HepG2 (cell line): ENCODE data around the gene KIAA0930. TPM values are rescaled to one million over a fixed set of nuclear protein-coding genes. Genes with fewer than 3 reads are reported as not detected.

Experiments used
- GABPA ChIP-seq, 2 experiments: IDR thresholded peaks; 2 replicates each; pipeline ENCODE4 v1.6.1; 2011 to 2016; ENCODE audit warnings: low read depth in 2 of 2, low read length in 1 of 2, missing biosample characterization in 1 of 2, missing genetic modification characterization in 1 of 2
- HDAC2 ChIP-seq: sonication (generic); formaldehyde crosslinking; IDR thresholded peaks from 2 replicates; pipeline ENCODE4 v1.4.0; 2020; ENCODE audit warnings: missing genetic modification reagents
- IKZF1 ChIP-seq: fragments of 450-650 bp; IDR thresholded peaks from 2 replicates; pipeline ENCODE4 v1.7.1; 2016
- KLF12 ChIP-seq: sonication (generic); formaldehyde crosslinking; IDR thresholded peaks from 2 replicates; pipeline ENCODE4 v1.4.0; 2020; ENCODE audit warnings: missing genetic modification reagents, borderline replicate concordance
- LCORL ChIP-seq, 2 experiments: fragments of 450-650 bp in 1 of 2; sonication (generic) in 1 of 2; formaldehyde crosslinking in 1 of 2; IDR thresholded peaks; 2 replicates each; pipeline versions ENCODE4 v1.5.0 to v1.6.1; 2017 to 2020; ENCODE audit warnings: antibody characterized with exemption in 1 of 2, missing genetic modification reagents in 1 of 2
- REPIN1 ChIP-seq: sonication (generic); formaldehyde crosslinking; IDR thresholded peaks from 2 replicates; pipeline ENCODE4 v1.8.0; 2022; ENCODE audit warnings: missing genetic modification reagents, low read depth, mild to moderate bottlenecking, borderline replicate concordance
- SATB2 ChIP-seq: sonication (generic); formaldehyde crosslinking; IDR thresholded peaks from 2 replicates; pipeline ENCODE4 v1.5.0; 2020; ENCODE audit warnings: missing genetic modification reagents
- ZMAT3 ChIP-seq: sonication (generic); formaldehyde crosslinking; conservative IDR thresholded peaks from 2 replicates; pipeline ENCODE4 v1.7.0; 2021; ENCODE audit warnings: missing genetic modification reagents
- ZMYM2 ChIP-seq: sonication (generic); formaldehyde crosslinking; IDR thresholded peaks from 2 replicates; pipeline ENCODE4 v1.8.0; 2022; ENCODE audit warnings: mild to moderate bottlenecking, missing genetic modification reagents
- ZNF225 ChIP-seq: sonication (generic); formaldehyde crosslinking; IDR thresholded peaks from 2 replicates; pipeline ENCODE4 v1.4.0; 2020; ENCODE audit warnings: mild to moderate bottlenecking, missing genetic modification reagents
- polyA plus RNA-seq, 8 experiments: library from polyadenylated mRNA; depleted of rRNA in 3 of 8; stranded (reverse) in 7 of 8; unstranded in 1 of 8; fragments of >200 nt; fragmentation: Illumina TruSeq in 4 of 8; extraction: Trizol in 4 of 8; gene quantifications; 2 replicates each; pipeline versions ENCODE4 v1.2.1 to v1.2.3, GENCODE V29; 2011 to 2016; ENCODE audit warnings: low read depth in 4 of 8, missing spikeins in 1 of 8, mixed read lengths in 1 of 8; ENCODE audit not compliant: insufficient read depth in 1 of 8
- total RNA-seq, 5 experiments: library from RNA; depleted of rRNA; stranded (reverse); fragments of >200 nt; fragmentation: Illumina TruSeq; extraction: Trizol; gene quantifications; 2 replicates each; pipeline ENCODE4 v1.2.3, GENCODE V29; 2016; ENCODE audit warnings: low read depth in 1 of 5
- TF ChIP-seq, protein P1 (sequence below): IDR thresholded peaks from 2 replicates; pipeline ENCODE4 v1.4.0; 2020; ENCODE audit warnings: mild to moderate bottlenecking, missing genetic modification reagents
- TF ChIP-seq, protein P2 (sequence below): sonication (generic); formaldehyde crosslinking; IDR thresholded peaks from 2 replicates; pipeline ENCODE4 v1.9.0; 2022; ENCODE audit warnings: low read depth, missing genetic modification reagents
- TF ChIP-seq, protein P3 (sequence below): sonication (generic); formaldehyde crosslinking; IDR thresholded peaks from 2 replicates; pipeline ENCODE4 v1.4.0; 2020; ENCODE audit warnings: missing genetic modification reagents, borderline replicate concordance
- TF ChIP-seq, protein P4 (sequence below): sonication (generic); formaldehyde crosslinking; IDR thresholded peaks from 2 replicates; pipeline ENCODE4 v1.4.0; 2020; ENCODE audit warnings: missing genetic modification reagents, borderline replicate concordance

Gene KIAA0930
- total and polyA plus RNA-seq, 2 of the 13 experiments (the other 11 are each of a cell fraction or from before 2014, with no cell fraction given): 27.0 to 38.2 TPM

DNA sequence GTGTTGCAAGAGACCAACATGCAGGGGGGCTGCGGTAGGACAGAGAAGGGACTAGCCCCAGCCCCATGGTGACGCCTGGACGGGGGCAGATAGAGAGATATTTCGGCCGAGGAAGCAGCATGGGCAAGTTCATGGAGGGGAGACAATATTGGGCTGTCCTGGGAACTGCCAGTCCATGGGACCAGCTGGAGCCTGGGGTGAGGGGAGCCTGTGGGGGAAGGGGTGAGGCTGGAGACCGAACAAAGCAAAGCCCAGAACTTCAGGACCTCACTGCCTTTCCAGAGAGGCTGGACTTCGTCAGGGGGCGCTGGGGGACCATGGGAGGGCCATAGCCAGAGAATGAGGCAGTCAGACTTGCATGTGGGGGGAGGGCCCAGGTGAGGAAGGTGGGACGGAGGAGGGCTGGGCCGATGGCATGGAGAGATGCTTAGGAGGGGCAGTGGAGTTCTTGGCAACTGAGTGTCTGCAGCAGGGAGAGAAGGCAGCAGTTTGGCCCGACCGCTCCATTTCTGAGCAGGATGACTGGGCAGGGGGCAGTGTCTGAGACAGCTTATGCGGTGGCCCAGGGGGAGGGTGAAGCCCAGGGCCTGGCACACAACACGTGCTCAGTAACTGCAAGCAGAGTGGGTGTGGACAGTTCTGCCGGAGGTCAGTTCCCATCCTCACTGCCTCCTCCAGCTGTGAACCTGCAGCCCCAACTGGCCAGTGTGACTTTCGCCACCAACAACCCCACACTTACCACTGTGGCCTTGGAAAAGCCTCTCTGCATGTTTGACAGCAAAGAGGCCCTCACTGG, 44.8 kb upstream of the KIAA0930 start (continued):
- TF ChIP-seq, protein P1, sequence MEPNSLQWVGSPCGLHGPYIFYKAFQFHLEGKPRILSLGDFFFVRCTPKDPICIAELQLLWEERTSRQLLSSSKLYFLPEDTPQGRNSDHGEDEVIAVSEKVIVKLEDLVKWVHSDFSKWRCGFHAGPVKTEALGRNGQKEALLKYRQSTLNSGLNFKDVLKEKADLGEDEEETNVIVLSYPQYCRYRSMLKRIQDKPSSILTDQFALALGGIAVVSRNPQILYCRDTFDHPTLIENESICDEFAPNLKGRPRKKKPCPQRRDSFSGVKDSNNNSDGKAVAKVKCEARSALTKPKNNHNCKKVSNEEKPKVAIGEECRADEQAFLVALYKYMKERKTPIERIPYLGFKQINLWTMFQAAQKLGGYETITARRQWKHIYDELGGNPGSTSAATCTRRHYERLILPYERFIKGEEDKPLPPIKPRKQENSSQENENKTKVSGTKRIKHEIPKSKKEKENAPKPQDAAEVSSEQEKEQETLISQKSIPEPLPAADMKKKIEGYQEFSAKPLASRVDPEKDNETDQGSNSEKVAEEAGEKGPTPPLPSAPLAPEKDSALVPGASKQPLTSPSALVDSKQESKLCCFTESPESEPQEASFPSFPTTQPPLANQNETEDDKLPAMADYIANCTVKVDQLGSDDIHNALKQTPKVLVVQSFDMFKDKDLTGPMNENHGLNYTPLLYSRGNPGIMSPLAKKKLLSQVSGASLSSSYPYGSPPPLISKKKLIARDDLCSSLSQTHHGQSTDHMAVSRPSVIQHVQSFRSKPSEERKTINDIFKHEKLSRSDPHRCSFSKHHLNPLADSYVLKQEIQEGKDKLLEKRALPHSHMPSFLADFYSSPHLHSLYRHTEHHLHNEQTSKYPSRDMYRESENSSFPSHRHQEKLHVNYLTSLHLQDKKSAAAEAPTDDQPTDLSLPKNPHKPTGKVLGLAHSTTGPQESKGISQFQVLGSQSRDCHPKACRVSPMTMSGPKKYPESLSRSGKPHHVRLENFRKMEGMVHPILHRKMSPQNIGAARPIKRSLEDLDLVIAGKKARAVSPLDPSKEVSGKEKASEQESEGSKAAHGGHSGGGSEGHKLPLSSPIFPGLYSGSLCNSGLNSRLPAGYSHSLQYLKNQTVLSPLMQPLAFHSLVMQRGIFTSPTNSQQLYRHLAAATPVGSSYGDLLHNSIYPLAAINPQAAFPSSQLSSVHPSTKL (CRISPR knock-in tag): peak; percentile 25; the same call in 1 of the 2 replicates
- TF ChIP-seq ZMYM2 (CRISPR knock-in tag) (no peak), GABPA (IDR thresholded peaks at IDR 0.05; ENCODE audit: low read depth, low read length) (no peak), GABPA (CRISPR knock-in tag; IDR thresholded peaks at IDR 0.05; ENCODE audit: low read depth) (no peak), ZMAT3 (CRISPR knock-in tag) (no peak), KLF12 (CRISPR knock-in tag) (no peak), ZNF225 (CRISPR knock-in tag) (peak; percentile 67; the same call in 1 of the 2 replicates), LCORL (IDR thresholded peaks at IDR 0.05) (no peak), LCORL (CRISPR knock-in tag; IDR thresholded peaks at IDR 0.05) (0 out of 2 replicates have a peak, but pooled peaks have one; percentile 33), IKZF1 (no peak), SATB2 (CRISPR knock-in tag) (no peak), REPIN1 (0 out of 2 replicates have a peak, but pooled peaks have one; percentile 42), HDAC2 (CRISPR knock-in tag) (peak; percentile 38; the same call in 1 of the 2 replicates)
- TF ChIP-seq, protein P2, sequence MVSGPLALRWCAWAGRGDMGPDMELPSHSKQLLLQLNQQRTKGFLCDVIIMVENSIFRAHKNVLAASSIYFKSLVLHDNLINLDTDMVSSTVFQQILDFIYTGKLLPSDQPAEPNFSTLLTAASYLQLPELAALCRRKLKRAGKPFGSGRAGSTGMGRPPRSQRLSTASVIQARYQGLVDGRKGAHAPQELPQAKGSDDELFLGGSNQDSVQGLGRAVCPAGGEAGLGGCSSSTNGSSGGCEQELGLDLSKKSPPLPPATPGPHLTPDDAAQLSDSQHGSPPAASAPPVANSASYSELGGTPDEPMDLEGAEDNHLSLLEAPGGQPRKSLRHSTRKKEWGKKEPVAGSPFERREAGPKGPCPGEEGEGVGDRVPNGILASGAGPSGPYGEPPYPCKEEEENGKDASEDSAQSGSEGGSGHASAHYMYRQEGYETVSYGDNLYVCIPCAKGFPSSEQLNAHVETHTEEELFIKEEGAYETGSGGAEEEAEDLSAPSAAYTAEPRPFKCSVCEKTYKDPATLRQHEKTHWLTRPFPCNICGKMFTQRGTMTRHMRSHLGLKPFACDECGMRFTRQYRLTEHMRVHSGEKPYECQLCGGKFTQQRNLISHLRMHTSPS (CRISPR knock-in tag): peak; percentile 84
- TF ChIP-seq, protein P3, sequence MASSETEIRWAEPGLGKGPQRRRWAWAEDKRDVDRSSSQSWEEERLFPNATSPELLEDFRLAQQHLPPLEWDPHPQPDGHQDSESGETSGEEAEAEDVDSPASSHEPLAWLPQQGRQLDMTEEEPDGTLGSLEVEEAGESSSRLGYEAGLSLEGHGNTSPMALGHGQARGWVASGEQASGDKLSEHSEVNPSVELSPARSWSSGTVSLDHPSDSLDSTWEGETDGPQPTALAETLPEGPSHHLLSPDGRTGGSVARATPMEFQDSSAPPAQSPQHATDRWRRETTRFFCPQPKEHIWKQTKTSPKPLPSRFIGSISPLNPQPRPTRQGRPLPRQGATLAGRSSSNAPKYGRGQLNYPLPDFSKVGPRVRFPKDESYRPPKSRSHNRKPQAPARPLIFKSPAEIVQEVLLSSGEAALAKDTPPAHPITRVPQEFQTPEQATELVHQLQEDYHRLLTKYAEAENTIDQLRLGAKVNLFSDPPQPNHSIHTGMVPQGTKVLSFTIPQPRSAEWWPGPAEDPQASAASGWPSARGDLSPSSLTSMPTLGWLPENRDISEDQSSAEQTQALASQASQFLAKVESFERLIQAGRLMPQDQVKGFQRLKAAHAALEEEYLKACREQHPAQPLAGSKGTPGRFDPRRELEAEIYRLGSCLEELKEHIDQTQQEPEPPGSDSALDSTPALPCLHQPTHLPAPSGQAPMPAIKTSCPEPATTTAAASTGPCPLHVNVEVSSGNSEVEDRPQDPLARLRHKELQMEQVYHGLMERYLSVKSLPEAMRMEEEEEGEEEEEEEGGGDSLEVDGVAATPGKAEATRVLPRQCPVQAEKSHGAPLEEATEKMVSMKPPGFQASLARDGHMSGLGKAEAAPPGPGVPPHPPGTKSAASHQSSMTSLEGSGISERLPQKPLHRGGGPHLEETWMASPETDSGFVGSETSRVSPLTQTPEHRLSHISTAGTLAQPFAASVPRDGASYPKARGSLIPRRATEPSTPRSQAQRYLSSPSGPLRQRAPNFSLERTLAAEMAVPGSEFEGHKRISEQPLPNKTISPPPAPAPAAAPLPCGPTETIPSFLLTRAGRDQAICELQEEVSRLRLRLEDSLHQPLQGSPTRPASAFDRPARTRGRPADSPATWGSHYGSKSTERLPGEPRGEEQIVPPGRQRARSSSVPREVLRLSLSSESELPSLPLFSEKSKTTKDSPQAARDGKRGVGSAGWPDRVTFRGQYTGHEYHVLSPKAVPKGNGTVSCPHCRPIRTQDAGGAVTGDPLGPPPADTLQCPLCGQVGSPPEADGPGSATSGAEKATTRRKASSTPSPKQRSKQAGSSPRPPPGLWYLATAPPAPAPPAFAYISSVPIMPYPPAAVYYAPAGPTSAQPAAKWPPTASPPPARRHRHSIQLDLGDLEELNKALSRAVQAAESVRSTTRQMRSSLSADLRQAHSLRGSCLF (CRISPR knock-in tag): no peak
- TF ChIP-seq, protein P4, sequence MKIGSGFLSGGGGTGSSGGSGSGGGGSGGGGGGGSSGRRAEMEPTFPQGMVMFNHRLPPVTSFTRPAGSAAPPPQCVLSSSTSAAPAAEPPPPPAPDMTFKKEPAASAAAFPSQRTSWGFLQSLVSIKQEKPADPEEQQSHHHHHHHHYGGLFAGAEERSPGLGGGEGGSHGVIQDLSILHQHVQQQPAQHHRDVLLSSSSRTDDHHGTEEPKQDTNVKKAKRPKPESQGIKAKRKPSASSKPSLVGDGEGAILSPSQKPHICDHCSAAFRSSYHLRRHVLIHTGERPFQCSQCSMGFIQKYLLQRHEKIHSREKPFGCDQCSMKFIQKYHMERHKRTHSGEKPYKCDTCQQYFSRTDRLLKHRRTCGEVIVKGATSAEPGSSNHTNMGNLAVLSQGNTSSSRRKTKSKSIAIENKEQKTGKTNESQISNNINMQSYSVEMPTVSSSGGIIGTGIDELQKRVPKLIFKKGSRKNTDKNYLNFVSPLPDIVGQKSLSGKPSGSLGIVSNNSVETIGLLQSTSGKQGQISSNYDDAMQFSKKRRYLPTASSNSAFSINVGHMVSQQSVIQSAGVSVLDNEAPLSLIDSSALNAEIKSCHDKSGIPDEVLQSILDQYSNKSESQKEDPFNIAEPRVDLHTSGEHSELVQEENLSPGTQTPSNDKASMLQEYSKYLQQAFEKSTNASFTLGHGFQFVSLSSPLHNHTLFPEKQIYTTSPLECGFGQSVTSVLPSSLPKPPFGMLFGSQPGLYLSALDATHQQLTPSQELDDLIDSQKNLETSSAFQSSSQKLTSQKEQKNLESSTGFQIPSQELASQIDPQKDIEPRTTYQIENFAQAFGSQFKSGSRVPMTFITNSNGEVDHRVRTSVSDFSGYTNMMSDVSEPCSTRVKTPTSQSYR: peak; percentile 74; the same call in 1 of the 2 replicates
